NCI-H2171 (cell line): ENCODE results near the gene RTBDN.
"Not testable (repeated sequence)": the region's sequence is repeated elsewhere in the genome, so short reads cannot be mapped to it uniquely, and the experiment has no call there.

ENCODE experiments used
- DNase-seq: peaks from one replicate; lab custom pipeline; 2025; lab: John Stamatoyannopoulos, UW

Gene RTBDN

DNA sequence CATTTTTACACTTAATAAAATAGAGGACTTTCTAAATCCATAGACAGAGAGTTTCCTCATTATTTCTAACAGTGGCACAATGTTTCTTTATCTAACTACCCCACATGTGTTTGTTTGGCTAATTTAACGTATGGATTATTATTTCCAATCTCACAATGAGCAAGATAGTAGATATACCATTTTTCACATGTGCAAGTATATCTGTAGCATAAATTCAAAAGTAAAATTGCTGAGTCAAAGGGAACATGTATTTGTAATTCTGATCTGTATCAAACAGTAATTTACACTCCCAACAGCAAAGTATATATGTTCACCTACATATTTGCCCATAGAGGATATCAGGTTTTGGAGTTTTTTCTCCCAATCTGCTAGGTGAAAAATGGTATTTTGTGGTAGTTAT is 22.3 kb upstream of the RTBDN start:
- no peak for DNase-seq

DNA sequence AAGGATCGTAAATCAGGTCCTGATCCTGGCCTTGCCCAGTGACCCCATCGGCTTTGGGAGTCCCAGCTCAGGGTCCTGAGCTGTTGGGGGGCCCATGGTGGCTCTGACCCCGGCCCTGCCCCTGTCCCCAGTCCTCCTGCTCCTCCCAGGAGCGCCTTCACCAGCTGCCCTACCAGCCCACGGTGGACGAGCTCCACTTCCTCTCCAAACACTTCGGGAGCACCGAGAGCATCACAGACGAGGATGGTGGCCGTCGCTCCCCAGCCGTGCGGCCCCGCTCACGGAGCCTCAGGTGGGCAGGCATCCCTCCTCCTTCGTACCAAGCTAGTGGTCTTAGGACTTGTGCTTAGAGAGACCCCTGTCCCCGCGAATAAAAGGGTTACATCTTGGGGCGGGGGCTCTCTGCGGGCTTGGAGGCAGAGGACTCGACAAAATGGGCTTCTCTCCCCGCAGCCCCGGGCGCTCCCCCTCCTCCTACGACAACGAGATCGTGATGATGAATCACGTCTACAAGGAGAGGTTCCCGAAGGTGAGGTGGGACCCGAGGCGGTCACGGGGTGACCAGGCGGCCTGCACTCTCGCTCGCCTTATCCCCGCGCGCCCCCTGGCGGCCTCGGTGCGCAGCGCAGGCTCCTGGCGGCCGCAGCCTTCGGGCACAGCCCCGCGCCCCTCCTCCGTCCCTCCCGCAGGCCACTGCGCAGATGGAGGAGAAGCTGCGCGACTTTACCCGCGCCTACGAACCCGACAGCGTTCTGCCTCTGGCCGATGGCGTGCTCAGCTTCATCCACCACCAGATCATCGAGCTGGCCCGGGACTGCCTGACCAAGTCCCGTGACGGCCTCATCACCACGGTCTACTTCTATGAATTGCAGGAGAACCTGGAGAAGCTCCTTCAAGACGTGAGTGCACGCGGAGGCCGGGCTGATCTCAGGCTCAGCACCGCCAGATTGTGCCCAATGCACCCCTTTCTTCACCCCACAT is 13.1 kb upstream of the RTBDN start:
- DNase-seq: peak; percentile 54

GRCh38 chr19:12846613-12847012 is 12.2 kb upstream of the RTBDN start:
- not testable (repeated sequence) for DNase-seq

- no peak for DNase-seq
Measured at GRCh38 chr19:12843999-12844732, 9.8 kb upstream of the RTBDN start.

GRCh38 chr19:12843328-12843727 is 8.9 kb upstream of the RTBDN start:
- DNase-seq: no peak

- DNase-seq: no peak
Measured at GRCh38 chr19:12842511-12842910, 8.1 kb upstream of the RTBDN start.

DNA sequence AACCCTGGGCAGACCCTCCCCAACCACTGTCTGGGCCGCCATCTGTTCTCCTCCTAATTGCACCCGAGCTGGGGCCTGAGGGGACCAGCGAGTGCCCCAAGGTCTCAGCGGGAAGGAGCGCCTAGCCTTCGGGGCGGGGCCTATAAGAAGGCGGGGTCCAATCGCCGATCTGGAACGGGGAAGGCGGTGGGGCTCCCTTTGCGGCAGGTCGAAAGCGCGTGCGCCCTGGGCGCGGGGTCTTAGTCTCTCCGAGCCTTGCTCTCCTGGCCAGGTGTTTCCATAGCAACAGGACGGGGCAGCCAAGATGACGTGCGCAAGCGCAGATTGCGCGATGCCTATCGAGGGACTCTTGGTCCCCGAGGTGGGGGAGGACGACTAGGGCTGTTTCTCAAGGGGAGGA is 6.7 kb upstream of the RTBDN start:
- peak; percentile 93 for DNase-seq

GRCh38 chr19:12840091-12841079 is 6.0 kb upstream of the RTBDN start:
- DNase-seq: peak; percentile 83

- no peak for DNase-seq
Measured at GRCh38 chr19:12838886-12839756, 4.7 kb upstream of the RTBDN start.

GRCh38 chr19:12838182-12838885 is 4.0 kb upstream of the RTBDN start, which contains the start of gene MAST1:
Gene MAST1, plus strand, starts transcription at chr19:12838515. Its CDS starts 58 bp downstream, at chr19:12838573.
- peak; percentile 71 for DNase-seq

DNA sequence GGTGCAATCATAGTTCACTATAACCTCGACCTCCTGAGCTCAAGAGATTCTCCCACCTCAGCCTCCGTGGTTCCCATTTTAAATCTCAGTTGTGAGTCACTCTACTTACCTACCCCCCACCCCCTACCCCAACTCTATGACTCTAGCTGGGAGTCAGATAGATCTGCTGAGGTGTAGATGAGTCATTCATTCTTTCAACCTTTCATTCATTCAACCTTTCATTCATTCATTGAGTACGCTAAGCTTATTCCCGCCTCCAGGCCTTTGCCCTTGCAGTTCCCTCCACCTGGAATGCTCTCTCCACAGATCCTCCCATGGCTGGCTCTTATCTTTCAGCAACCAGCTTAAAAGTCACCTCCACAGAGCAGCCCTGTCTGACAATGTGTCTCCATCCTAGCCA is 2.8 kb upstream of the RTBDN start:
- no peak for DNase-seq

- DNase-seq: no peak
Measured at GRCh38 chr19:12836529-12836863, 2.1 kb upstream of the RTBDN start.

GRCh38 chr19:12834976-12835757 is 788 bp upstream of the RTBDN start:
- peak; percentile 13 for DNase-seq

DNA sequence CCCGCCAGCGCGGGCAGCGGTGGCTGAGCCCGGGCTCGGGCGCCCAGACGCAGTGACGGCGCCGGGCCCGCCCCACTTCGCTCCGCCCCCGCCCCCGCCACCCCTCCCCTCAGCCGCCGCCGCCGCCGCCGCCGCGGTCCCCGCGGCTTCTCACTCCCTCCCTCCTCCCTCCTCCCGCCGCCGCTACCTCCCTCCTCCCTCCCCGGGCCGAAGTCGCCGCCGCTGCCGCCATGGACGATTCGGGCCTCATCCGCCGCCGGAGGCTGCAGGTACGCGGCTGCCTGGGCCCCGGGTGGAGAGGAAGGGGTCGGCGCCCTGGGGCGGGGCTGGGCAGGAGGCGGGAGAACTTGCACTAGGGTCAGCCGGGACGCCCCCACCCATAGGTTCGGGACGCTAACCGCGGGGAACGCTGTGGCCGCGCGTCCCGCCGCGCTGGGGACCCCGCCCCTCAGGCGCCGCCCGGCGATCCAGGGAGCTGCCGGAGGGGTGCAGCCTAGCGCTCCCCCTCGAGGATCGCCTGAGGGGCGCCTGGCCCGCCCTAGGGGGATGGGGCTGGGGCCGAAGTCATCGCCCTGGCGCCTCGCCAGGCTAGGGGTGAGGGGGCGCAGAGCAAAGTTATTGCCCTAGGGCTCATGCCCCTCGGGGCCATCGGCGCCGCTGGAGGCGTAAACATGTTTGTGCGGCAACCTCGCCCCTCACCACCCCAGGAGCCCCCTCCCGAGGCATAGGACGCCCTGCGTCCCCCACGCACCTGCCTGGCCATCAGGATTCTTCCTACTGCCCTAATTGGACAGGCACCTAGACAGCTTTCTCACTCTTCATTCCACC is 427 bp downstream of the RTBDN start:
- DNase-seq: peak; percentile 68

DNA sequence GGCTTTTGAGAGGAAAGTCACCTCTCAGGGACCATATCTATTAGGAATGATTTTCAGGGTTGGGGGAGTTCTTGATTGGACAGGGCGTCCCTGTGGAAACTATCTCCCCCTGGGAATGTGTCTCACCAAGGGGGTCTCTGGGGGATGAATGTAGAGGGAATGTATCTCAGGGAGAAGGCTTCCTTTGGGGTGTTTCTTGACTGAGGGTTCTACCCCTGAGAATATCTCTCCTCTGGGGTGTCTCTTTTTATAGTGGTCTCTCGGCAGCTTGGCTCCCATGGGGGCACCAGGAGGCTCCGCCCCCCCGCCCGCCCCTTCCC is 1.0 kb downstream of the RTBDN start:
- no peak for DNase-seq

DNA sequence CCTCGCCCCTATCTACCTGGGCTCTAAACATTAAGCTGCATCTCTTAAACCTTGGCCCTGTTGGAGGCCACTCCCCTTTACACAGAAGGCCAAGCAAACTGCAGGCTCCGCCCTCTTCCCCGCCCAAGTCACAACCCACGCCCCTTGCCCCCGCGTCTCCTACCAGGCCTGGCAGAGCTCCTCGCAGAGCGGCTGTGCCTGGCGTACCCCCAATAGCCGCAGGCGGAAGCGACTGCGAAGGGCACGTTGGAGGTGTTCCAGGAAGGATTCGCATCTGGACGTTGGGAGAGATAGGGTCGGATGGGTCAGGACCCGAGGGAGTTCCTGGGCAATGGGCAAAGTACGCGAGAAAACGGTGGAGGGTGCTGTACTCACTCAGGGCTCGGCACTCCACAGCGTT is 5.9 kb downstream of the RTBDN start:
- peak; percentile 80 for DNase-seq

DNA sequence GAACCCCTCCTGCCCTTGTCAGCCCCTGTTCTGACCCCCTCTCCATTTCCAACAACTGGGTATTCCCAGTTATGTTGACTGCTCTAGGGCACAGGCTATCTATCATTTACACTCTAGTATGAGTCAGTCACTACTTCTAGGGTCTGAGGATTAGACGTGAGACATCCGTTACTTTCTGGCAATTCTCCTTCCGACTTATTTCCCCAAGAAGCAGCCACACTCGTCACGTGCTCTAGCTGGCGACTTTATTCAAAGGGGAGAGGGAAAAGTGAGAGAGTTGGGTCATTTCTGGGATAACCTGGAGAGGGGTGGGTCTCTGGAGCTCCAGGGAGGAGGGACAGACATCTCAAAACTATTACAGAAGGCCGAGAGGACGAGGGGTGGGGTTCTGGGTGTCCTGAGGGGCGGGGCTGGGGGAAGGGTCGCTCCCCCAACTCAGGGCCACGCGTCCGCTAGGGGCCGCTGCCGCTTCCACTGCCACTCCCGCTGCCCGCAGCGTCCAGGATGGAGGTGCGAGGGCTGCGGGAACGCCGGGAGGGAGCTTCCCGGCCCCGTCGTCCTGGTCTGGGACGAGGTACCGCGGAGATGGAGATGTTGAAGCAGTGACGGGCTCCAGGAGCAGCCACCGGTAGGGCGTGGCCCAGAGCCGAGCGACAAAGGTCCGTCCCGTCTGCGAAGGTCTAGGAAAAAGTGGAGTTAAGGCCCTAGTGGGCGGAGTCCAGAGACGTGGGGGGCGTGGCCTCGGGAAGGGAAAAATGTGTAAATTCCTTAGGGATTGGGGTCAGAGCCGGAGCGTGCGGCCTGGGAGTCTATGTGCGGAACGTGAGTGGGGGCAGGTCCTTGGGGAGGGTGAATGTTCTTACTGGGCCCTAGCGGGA is 8.9 kb downstream of the RTBDN start:
- no peak for DNase-seq

DNA sequence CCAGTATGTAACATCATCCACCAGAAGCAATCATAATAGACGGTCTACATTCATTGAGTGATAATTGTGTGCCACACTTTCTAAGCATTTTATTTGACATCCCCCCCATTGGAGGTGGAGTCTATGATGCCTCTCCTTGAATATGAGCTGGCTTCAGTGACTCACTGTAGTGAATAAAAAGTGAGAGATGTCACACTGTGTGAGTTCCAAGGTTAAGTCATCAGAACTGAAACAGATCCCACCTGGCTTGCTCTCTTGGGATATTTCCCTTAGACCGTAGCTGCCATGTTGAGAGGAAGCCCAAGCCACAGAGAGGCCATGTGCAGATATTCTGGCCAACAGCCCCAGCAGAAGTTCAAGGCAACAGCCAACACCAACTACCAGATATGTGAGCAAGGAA is 12.6 kb downstream of the RTBDN start:
- no peak for DNase-seq
